ENCODE data around the gene C4BPA.
A peak's percentile ranks its signal among the peaks of the same experiment; 100 is the strongest.

Gene C4BPA

DNA sequence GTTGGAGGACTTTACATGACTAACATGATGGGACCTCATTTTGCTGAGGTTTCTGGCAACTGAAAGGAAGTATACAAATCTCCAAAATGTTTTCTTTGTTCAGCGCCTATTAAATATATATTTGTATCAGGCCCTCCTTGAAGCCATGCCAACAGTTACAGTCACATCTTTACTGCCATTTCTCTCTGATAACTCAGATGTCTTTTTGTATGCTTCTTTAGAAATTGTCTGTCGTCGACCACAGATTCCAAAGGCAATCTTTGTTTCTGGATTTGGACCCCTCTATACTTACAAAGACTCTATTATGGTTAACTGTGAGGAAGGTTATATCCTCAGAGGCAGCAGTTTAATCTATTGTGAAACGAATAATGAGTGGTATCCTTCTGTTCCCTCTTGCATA lies 69.4 kb downstream of the C4BPA start:
- H3K36me3 ChIP-seq (replicated peaks) = no peaks in the 10 kb centered on the region
- in situ Hi-C loops (cut with HindIII; ENCODE audit: low pct_ligation_motif_present, low sequenced_read_pairs) = no loop called here
- H3K27me3 ChIP-seq (replicated peaks) = no peaks in the 10 kb centered on the region
- TF ChIP-seq, protein P1, sequence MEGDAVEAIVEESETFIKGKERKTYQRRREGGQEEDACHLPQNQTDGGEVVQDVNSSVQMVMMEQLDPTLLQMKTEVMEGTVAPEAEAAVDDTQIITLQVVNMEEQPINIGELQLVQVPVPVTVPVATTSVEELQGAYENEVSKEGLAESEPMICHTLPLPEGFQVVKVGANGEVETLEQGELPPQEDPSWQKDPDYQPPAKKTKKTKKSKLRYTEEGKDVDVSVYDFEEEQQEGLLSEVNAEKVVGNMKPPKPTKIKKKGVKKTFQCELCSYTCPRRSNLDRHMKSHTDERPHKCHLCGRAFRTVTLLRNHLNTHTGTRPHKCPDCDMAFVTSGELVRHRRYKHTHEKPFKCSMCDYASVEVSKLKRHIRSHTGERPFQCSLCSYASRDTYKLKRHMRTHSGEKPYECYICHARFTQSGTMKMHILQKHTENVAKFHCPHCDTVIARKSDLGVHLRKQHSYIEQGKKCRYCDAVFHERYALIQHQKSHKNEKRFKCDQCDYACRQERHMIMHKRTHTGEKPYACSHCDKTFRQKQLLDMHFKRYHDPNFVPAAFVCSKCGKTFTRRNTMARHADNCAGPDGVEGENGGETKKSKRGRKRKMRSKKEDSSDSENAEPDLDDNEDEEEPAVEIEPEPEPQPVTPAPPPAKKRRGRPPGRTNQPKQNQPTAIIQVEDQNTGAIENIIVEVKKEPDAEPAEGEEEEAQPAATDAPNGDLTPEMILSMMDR (IDR thresholded peaks at IDR 0.05; ENCODE audit: low read depth, low read length, missing control alignments) = no peak
- H3K27ac ChIP-seq = no peak overlapping the region
- no peak for DNase-seq
- no peak overlapping the region for H3K4me3 ChIP-seq (ENCODE audit: low read depth, low read length)

DNA sequence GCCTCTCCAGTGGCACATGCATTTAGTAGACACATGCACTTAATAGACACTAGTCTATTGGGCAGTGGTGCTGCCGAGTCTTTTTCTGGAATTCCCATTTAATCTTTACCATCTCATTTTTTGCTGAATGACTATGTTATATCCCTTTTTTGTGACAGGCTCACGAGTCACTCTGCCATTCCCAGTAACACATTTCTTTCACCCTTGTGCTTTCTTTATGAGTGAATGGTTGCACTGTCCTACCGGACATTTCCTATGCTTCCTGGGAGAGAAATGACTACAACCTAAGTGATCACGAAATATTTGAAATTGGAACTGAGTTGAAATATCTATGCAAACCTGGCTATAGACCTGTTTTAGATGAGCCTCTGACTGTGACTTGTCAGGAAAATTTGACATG lies 70.9 kb downstream of the C4BPA start:
- TF ChIP-seq, protein P1 (IDR thresholded peaks at IDR 0.05; ENCODE audit: low read depth, low read length, missing control alignments) = no peak
- Histone ChIP-seq H3K27me3 (replicated peaks) (no peaks in the 10 kb centered on the region), H3K4me3 (ENCODE audit: low read depth, low read length) (no peak overlapping the region), H3K27ac (no peak overlapping the region), H3K36me3 (replicated peaks) (no peaks in the 10 kb centered on the region)
- DNase-seq = no peak
- in situ Hi-C loops (cut with HindIII; ENCODE audit: low pct_ligation_motif_present, low sequenced_read_pairs) = no loop called here

DNA sequence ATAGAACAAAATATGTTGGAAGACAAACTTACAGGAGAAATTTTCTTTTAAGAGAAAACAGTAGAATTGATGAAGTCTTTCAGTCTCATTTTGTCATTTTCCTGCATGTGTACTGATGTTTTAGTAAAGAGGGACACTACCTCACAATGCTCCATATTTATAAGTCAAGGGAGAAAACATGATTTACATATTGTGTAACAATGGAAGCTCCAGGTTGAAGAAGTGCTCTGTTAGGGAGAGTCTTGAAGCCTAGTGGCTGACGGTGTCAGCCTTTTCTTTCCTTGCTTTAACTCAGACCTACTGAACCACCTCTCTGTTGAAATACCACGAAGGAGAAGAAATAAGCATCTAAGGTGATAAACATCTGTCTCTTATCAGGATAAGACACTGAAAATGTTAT lies 75.0 kb downstream of the C4BPA start:
- Histone ChIP-seq H3K4me3 (ENCODE audit: low read depth, low read length) (no peak overlapping the region), H3K27ac (no peak overlapping the region), H3K36me3 (replicated peaks) (no peaks in the 10 kb centered on the region), H3K27me3 (replicated peaks) (no peaks in the 10 kb centered on the region)
- DNase-seq = no peak
- TF ChIP-seq, protein P1 (IDR thresholded peaks at IDR 0.05; ENCODE audit: low read depth, low read length, missing control alignments) = no peak
- in situ Hi-C loops (cut with HindIII; ENCODE audit: low pct_ligation_motif_present, low sequenced_read_pairs) = no loop called here

DNA sequence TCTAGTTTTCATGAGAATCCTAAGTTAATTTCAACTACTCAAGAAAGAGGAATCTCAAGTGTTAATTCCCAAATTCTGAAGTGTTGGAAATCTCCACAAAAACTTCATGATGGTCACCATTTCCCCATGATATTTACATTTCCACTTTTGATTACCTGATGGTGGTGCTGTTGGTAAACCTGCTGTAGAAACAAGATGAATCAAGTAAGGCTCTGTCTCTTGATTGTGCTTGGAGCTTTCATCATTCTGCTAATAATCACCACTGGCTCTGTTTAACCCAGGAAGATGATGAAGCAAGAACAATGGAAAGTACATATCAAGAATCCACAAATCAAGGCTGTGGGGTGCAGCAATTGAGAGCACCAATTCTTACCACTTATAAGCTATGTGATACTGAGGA lies 77.8 kb downstream of the C4BPA start:
- DNase-seq = no peak
- no peak overlapping the region for H3K4me3 ChIP-seq (ENCODE audit: low read depth, low read length)
- no peak overlapping the region for H3K27ac ChIP-seq
- no peaks in the 10 kb centered on the region for H3K36me3 ChIP-seq (replicated peaks)
- in situ Hi-C loops (cut with HindIII; ENCODE audit: low pct_ligation_motif_present, low sequenced_read_pairs) = no loop called here
- TF ChIP-seq, protein P1 (IDR thresholded peaks at IDR 0.05; ENCODE audit: low read depth, low read length, missing control alignments) = no peak
- no peaks in the 10 kb centered on the region for H3K27me3 ChIP-seq (replicated peaks)

DNA sequence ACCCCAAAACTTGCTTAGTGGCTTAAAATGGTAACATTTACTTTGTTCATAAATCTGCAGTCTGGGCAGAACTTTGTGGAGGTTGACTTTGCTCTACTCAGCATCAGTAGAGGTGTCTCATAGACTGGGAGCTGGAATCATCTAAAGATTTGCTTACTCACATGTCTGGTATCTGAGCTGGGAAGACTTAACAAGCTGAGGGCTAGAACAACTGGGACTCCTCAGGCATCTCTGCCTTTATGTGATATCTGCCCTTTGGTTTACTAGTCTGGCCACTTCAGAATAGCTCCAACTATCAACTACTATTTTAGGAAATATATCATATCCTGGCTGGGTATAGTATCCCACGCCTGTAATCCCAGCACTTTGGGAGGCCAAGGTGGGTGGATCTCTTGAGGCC lies 82.5 kb downstream of the C4BPA start:
- TF ChIP-seq, protein P1 (IDR thresholded peaks at IDR 0.05; ENCODE audit: low read depth, low read length, missing control alignments) = no peak
- DNase-seq = peak; percentile 83
- Histone ChIP-seq H3K27me3 (replicated peaks) (no peaks in the 10 kb centered on the region), H3K4me3 (ENCODE audit: low read depth, low read length) (no peak overlapping the region), H3K36me3 (replicated peaks) (no peaks in the 10 kb centered on the region), H3K27ac (peak overlapping the region; percentile 50)
- in situ Hi-C loops (cut with HindIII; ENCODE audit: low pct_ligation_motif_present, low sequenced_read_pairs) = no loop called here

DNA sequence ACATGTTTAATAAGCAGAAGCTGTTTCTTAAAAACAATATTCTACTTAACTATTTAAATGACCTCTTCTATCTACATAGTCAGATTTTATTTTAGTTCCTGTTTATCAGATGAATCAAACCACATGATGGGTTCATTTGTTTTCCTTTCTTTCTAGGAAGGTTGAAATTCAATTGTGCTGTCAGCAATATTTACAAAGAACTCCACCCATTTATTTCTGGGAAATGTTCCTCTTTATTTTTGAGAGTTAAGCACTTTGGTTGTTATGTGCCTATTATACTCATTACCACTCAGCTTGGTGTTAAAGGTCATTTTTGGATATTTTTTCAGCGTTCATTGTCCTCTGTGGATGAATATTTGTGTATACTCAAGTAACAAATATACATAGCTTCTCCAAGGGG lies 84.9 kb downstream of the C4BPA start:
- H3K27me3 ChIP-seq (replicated peaks) = no peaks in the 10 kb centered on the region
- no peaks in the 10 kb centered on the region for H3K36me3 ChIP-seq (replicated peaks)
- H3K4me3 ChIP-seq (ENCODE audit: low read depth, low read length) = no peak overlapping the region
- DNase-seq = no peak
- TF ChIP-seq, protein P1 (IDR thresholded peaks at IDR 0.05; ENCODE audit: low read depth, low read length, missing control alignments) = no peak
- in situ Hi-C loops (cut with HindIII; ENCODE audit: low pct_ligation_motif_present, low sequenced_read_pairs) = no loop called here
- no peak overlapping the region for H3K27ac ChIP-seq
